Liver (tissue), 9 donors: ENCODE results near the gene ABCB1. TPM values are rescaled to one million over a fixed set of nuclear protein-coding genes. Genes with fewer than 3 reads are reported as not detected.
A peak's percentile ranks its signal among the peaks of the same experiment; 100 is the strongest.

ENCODE experiments used
- DNase-seq: peaks from one replicate; pipeline ENCODE4 v3.0.0-alpha.2; 2017; ENCODE audit warnings: low spot score
- H3K27ac ChIP-seq, 2 donors: one replicate each; pipeline ENCODE4 v1.7.0; 2013; ENCODE audit warnings: inconsistent platforms in 2 of 2, low read length in 2 of 2, control low read depth in 1 of 2, low read depth in 1 of 2, mild to moderate bottlenecking in 1 of 2
- H3K27me3 ChIP-seq, 4 donors: one replicate each; pipeline versions ENCODE4 v1.6.1 to v1.7.0; 2013; ENCODE audit warnings: low read length in 3 of 4, inconsistent platforms in 1 of 4, mild to moderate bottlenecking in 1 of 4, moderate library complexity in 1 of 4; ENCODE audit not compliant: control insufficient read depth in 4 of 4, insufficient read depth in 4 of 4
- H3K36me3 ChIP-seq, 4 donors: one replicate each; pipeline versions ENCODE4 v1.6.1 to v1.7.0; 2013; ENCODE audit warnings: low read length in 3 of 4, mild to moderate bottlenecking in 3 of 4, low read depth in 1 of 4, moderate library complexity in 1 of 4; ENCODE audit not compliant: control insufficient read depth in 4 of 4, insufficient read depth in 3 of 4
- H3K4me1 ChIP-seq, 4 donors: one replicate each; pipeline versions ENCODE4 v1.6.1 to v1.7.0; 2013; ENCODE audit warnings: low read length in 3 of 4, mild to moderate bottlenecking in 3 of 4, moderate library complexity in 1 of 4; ENCODE audit not compliant: control insufficient read depth in 4 of 4, insufficient read depth in 4 of 4
- H3K4me3 ChIP-seq, 3 donors: one replicate each; pipeline versions ENCODE4 v1.6.1 to v1.7.0; 2013; ENCODE audit warnings: low read length in 3 of 3, control low read depth in 1 of 3, low read depth in 1 of 3, mild to moderate bottlenecking in 1 of 3
- H3K9ac ChIP-seq, 2 donors: one replicate each; pipeline ENCODE4 v1.7.0; 2013; ENCODE audit warnings: low read length in 2 of 2, mild to moderate bottlenecking in 2 of 2, moderate library complexity in 2 of 2, control low read depth in 1 of 2, low read depth in 1 of 2
- H3K9me3 ChIP-seq, 4 donors: one replicate each; pipeline versions ENCODE4 v1.6.1 to v1.7.0; 2013; ENCODE audit warnings: low read length in 3 of 4; ENCODE audit not compliant: control insufficient read depth in 4 of 4
- EGR1 ChIP-seq, 2 donors: IDR thresholded peaks; 2 replicates each; pipeline ENCODE4 v1.6.1; 2016 to 2018; ENCODE audit warnings: antibody characterized with exemption in 2 of 2, low read depth in 2 of 2
- FOXA1 ChIP-seq: IDR thresholded peaks from 2 replicates; pipeline ENCODE4 v1.6.1; 2016; ENCODE audit warnings: antibody characterized with exemption
- HNF4A ChIP-seq, 2 donors: conservative IDR thresholded peaks; 2 replicates each; pipeline ENCODE4 v1.6.1; 2016; ENCODE audit warnings: antibody characterized with exemption in 2 of 2, mild to moderate bottlenecking in 2 of 2
- HNF4G ChIP-seq: IDR thresholded peaks from 2 replicates; pipeline ENCODE4 v1.6.1; 2016; ENCODE audit warnings: antibody characterized with exemption
- JUND ChIP-seq, 2 donors: IDR thresholded peaks; 2 replicates each; pipeline ENCODE4 v1.6.1; 2016; ENCODE audit warnings: antibody characterized with exemption in 2 of 2
- RAD21 ChIP-seq, 2 donors: IDR thresholded peaks; 2 replicates each; pipeline ENCODE4 v1.6.1; 2016; ENCODE audit warnings: antibody characterized with exemption in 2 of 2, mild to moderate bottlenecking in 2 of 2
- WGBS: extraction: QIAGEN DNeasy Blood & Tissue Kit; methylation state at CpG from one replicate; pipeline ENCODE4 v1.1.7; 2013; 5-methylcytosine and 5-hydroxymethylcytosine counted together
- polyA plus RNA-seq, 2 donors: library from polyadenylated mRNA; stranded (reverse) in 1 of 2; unstranded in 1 of 2; fragments of 200-250 nt in 1 of 2; fragments of >200 nt in 1 of 2; fragmentation: Nextera tagmentation in 1 of 2; extraction: Ambion mirVana in 1 of 2; gene quantifications; one replicate each; pipeline versions ENCODE4 v1.2.1 to v1.2.3, GENCODE V29; 2013 to 2015
- total RNA-seq, 2 donors: library from RNA; depleted of rRNA; stranded (reverse); fragments of >200 nt; gene quantifications; one replicate each; pipeline ENCODE4 v1.2.3, GENCODE V29; 2014
- TF ChIP-seq, protein P1 (sequence below): IDR thresholded peaks from 2 replicates; pipeline ENCODE4 v1.6.1; 2016; ENCODE audit warnings: antibody characterized with exemption, mild to moderate bottlenecking
- TF ChIP-seq, protein P2 (sequence below): IDR thresholded peaks from 2 replicates; pipeline ENCODE4 v1.6.1; 2016; ENCODE audit warnings: antibody characterized with exemption
- TF ChIP-seq, protein P3 (sequence below): fragments of 150-350 bp; IDR thresholded peaks from 2 replicates; pipeline ENCODE4 v1.5.1; 2017; ENCODE audit warnings: improper control_type of control experiment, low read depth, low read length; ENCODE audit not compliant: missing input control
- donor health status: healthy.
- donor health status: healthy.
- donor health status: healthy.
- donor health status: healthy.
- donor health status: healthy.

The ABCB1 gene
- total and polyA plus RNA-seq, 4 donors = 11.9 to 53.2 (median 21.0) TPM

DNA sequence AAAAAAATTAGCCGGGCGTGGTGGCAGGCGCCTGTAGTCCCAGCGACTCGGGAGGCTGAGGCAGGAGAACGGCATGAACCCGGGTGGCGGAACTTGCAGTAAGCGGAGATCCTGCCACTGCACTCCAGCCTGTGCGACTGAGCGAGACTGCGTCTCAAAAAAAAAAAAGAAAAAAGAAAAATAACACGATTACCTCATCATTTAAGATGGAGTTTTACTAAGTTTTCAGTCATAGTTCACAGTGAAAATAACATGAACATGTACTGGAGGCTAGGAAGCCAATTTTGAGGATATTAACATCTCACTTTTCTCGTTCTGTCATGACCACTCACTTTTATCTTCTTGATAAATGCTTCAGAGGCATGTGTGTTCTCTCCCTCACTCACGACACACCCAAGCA, 24.4 kb upstream of the ABCB1 start:
- WGBS = 86% methylated on average over 15 of the region's 15 CpGs
- no peak for TF ChIP-seq HNF4A (conservative IDR thresholded peaks at IDR 0.05)
- no peak for TF ChIP-seq RAD21 (IDR thresholded peaks at IDR 0.05)
- TF ChIP-seq EGR1 (IDR thresholded peaks at IDR 0.05; ENCODE audit: low read depth in 2 of 2) = no peak
- TF ChIP-seq, protein P1, sequence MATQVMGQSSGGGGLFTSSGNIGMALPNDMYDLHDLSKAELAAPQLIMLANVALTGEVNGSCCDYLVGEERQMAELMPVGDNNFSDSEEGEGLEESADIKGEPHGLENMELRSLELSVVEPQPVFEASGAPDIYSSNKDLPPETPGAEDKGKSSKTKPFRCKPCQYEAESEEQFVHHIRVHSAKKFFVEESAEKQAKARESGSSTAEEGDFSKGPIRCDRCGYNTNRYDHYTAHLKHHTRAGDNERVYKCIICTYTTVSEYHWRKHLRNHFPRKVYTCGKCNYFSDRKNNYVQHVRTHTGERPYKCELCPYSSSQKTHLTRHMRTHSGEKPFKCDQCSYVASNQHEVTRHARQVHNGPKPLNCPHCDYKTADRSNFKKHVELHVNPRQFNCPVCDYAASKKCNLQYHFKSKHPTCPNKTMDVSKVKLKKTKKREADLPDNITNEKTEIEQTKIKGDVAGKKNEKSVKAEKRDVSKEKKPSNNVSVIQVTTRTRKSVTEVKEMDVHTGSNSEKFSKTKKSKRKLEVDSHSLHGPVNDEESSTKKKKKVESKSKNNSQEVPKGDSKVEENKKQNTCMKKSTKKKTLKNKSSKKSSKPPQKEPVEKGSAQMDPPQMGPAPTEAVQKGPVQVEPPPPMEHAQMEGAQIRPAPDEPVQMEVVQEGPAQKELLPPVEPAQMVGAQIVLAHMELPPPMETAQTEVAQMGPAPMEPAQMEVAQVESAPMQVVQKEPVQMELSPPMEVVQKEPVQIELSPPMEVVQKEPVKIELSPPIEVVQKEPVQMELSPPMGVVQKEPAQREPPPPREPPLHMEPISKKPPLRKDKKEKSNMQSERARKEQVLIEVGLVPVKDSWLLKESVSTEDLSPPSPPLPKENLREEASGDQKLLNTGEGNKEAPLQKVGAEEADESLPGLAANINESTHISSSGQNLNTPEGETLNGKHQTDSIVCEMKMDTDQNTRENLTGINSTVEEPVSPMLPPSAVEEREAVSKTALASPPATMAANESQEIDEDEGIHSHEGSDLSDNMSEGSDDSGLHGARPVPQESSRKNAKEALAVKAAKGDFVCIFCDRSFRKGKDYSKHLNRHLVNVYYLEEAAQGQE = no peak
- no peak for TF ChIP-seq HNF4G
- TF ChIP-seq, protein P2, sequence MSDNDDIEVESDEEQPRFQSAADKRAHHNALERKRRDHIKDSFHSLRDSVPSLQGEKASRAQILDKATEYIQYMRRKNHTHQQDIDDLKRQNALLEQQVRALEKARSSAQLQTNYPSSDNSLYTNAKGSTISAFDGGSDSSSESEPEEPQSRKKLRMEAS = no peak
- no peak for TF ChIP-seq FOXA1
- Histone ChIP-seq H3K27ac (no peak overlapping the region), H3K4me3 (no peak overlapping the region), H3K27me3 (no peaks in the 10 kb centered on the region), H3K9ac (no peak overlapping the region), H3K9me3 (no peaks in the 10 kb centered on the region), H3K4me1 (peaks cover 0 to 12% (median 6%) of the 10 kb centered on the region in 4 donors), H3K36me3 (no peaks in the 10 kb centered on the region)
- DNase-seq = no peak

DNA sequence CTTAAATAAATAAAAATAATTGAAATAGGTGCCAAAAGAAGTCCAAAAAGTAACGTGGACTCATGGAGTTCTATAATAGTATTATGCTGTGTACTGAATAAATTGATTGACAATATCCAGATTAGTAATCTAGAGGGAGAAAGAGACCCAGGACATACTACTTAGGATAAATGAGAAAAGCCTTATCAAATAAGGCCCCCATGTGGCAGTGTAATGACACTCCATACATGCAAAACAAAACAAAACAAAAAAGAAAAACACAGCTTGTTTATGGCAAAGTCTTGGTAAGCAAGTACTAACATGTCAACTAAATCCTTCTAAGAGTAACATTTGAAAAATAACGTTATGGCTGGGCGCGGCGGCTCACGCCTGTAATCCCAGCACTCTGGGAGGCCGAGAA, 23.9 kb upstream of the ABCB1 start:
- no peak overlapping the region for H3K27ac ChIP-seq
- 68% methylated on average over 7 of the region's 7 CpGs for WGBS
- TF ChIP-seq, protein P3, sequence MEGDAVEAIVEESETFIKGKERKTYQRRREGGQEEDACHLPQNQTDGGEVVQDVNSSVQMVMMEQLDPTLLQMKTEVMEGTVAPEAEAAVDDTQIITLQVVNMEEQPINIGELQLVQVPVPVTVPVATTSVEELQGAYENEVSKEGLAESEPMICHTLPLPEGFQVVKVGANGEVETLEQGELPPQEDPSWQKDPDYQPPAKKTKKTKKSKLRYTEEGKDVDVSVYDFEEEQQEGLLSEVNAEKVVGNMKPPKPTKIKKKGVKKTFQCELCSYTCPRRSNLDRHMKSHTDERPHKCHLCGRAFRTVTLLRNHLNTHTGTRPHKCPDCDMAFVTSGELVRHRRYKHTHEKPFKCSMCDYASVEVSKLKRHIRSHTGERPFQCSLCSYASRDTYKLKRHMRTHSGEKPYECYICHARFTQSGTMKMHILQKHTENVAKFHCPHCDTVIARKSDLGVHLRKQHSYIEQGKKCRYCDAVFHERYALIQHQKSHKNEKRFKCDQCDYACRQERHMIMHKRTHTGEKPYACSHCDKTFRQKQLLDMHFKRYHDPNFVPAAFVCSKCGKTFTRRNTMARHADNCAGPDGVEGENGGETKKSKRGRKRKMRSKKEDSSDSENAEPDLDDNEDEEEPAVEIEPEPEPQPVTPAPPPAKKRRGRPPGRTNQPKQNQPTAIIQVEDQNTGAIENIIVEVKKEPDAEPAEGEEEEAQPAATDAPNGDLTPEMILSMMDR = peak; percentile 47
- TF ChIP-seq JUND (IDR thresholded peaks at IDR 0.05) = no peak
- TF ChIP-seq, protein P1 = no peak
- TF ChIP-seq RAD21 (IDR thresholded peaks at IDR 0.05) = peak; percentile 76 to 80

More for the DNA sequence above, 23.9 kb upstream of the ABCB1 start:
- Histone ChIP-seq H3K36me3 (no peaks in the 10 kb centered on the region), H3K27me3 (no peaks in the 10 kb centered on the region), H3K4me1 (peaks cover 0 to 12% (median 6%) of the 10 kb centered on the region in 4 donors), H3K4me3 (no peak overlapping the region), H3K9ac (no peak overlapping the region), H3K9me3 (no peaks in the 10 kb centered on the region)
- DNase-seq = no peak
